Right forelimb (tissue), 1 donor: ENCODE results near the gene CCDC142.
"Not testable (repeated sequence)": the region's sequence is repeated elsewhere in the genome, so short reads cannot be mapped to it uniquely, and the experiment has no call there.

ENCODE experiments used
- DNase-seq: peaks from one replicate; pipeline ENCODE4 v3.0.0-alpha.2; 2018

The CCDC142 gene

GRCh38 chr2:74462786-74463105 is 20.1 kb downstream of the CCDC142 start:
- DNase-seq, result no peak

GRCh38 chr2:74462054-74462785 is 20.6 kb downstream of the CCDC142 start:
- no peak for DNase-seq

GRCh38 chr2:74461187-74462053 is 21.4 kb downstream of the CCDC142 start:
- no peak for DNase-seq

- not testable (repeated sequence) for DNase-seq
Observed at GRCh38 chr2:74460187-74460586, 22.6 kb downstream of the CCDC142 start.

DNA sequence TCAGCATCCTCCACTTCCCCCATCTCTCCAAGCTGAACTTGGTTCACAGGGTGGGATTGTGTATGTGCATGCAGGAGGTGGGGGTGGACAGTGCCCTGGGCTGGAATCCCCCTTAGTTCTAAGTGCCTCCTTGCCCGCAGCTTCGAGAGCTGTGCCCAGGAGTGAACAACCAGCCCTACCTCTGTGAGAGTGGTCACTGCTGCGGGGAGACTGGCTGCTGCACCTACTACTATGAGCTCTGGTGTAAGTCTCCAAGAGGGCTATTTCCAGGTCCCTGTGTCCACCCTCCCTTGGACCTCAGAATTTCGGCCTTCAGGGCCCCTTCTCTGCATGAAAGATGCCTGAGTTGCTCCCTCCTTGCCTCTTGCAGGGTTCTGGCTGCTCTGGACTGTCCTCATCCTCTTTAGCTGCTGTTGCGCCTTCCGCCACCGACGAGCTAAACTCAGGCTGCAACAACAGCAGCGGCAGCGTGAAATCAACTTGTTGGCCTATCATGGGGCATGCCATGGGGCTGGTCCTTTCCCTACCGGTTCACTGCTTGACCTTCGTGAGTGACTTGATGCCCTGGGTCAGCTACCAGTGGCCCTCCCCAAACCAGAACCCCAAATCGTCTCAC is 23.2 kb downstream of the CCDC142 start:
- not testable (repeated sequence) for DNase-seq

DNA sequence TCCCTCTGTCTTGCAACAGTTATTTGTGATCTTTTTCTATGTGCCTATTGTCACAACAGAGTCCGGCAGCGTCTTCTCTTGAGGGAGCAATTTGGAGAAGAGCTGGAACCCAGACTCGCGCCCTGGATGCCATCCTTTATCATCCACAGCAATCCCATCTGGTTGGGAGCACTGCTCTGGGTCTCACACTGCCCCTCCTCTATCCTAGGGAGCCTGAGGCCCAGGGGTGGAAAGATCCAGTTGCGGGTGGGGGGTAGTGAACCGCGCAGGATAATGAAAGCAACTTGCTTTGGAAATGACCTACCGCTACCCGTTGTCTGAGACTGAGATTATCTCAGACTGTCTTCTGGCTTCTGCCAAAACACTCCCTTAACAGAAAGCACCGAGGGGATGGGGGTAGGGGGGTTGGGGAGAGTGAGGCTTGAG is 23.8 kb downstream of the CCDC142 start:
- DNase-seq, result no peak

GRCh38 chr2:74458132-74458937 is 24.5 kb downstream of the CCDC142 start, which contains the start of gene WBP1:
Gene WBP1, plus strand, starts transcription at chr2:74458438. Its CDS starts 165 bp downstream, at chr2:74458603.
- peak; percentile 99 for DNase-seq

GRCh38 chr2:74457549-74458131 is 25.2 kb downstream of the CCDC142 start:
- peak; percentile 81 for DNase-seq

- DNase-seq, result no peak
Observed at GRCh38 chr2:74457129-74457548, 25.7 kb downstream of the CCDC142 start.

GRCh38 chr2:74454654-74455511 is 27.9 kb downstream of the CCDC142 start, which contains the start of gene INO80B:
Gene INO80B, plus strand, starts transcription at chr2:74455087. Its CDS starts 30 bp downstream, at chr2:74455117.
- DNase-seq, result peak; percentile 97

DNA sequence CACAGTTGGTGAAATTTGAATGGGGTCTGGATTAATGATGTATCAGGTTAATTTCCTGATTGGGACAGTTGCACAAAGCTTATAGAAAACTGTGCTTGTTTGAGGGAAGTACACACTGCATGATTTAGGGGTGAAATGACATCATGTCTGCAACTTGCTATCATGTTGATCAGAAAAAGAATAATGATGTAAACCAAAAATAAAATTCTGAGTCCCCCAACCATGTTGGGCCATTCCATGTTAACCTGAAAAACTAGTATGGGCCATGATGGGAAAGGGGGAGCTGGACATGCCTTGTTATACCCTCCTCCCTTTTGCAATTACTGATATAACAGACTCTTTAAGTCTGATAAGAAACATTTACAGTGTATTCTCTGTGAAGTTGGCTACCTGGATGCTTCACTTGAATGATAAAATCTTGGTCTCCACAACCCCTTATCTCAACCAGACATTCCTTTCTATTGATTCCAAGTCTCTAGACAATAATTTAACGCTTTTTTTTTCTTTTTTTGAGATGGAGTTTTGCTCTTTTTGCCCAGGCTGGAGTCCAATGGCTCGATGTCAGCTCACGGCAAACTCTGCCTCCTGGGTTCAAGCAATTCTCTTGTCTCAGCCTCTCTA is 32.1 kb downstream of the CCDC142 start:
- DNase-seq, result no peak

GRCh38 chr2:74448771-74449170 is 34.0 kb downstream of the CCDC142 start:
- DNase-seq, result no peak

GRCh38 chr2:74447230-74447999 is 35.4 kb downstream of the CCDC142 start:
- no peak for DNase-seq

DNA sequence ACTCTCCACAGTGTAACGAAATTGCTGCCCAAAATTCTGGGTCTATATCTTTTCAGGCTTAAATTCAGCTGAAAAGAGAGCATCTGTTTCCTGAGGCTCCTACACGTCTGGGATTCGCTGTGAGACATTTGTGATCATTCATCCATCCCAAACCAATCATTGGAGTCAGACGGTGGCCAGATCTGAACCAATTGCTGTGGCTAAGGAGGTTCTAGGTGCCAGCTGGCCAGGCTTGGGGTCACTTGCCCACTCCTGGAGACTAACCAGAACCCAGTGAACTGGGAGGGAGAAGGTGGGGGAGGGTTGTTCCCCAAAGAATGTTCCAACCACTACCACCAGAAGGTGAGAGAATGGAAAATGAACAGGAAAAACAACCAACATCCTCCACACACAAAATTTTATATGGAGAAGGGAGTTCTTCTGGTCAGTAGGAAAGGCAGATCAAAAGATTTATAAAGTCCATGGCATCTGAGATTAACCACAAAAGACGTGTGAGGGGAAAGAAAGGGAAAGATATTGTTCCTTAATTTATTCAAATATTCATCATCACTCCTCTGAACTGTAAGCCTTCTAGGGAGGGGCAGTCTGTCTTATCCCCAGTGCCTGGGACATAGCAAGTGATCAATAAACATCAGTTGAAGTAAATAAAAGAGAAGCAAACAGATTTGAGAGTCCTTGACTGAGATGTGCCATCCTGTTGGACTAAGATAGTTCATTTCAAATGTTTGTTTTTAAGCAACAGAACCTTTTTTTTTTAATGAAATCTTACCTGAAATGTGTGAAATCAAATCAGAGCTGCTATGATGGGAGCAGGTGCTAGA is 38.1 kb downstream of the CCDC142 start:
- no peak for DNase-seq

- not testable (repeated sequence) for DNase-seq
Observed at GRCh38 chr2:74442483-74443297, 40.1 kb downstream of the CCDC142 start.

DNA sequence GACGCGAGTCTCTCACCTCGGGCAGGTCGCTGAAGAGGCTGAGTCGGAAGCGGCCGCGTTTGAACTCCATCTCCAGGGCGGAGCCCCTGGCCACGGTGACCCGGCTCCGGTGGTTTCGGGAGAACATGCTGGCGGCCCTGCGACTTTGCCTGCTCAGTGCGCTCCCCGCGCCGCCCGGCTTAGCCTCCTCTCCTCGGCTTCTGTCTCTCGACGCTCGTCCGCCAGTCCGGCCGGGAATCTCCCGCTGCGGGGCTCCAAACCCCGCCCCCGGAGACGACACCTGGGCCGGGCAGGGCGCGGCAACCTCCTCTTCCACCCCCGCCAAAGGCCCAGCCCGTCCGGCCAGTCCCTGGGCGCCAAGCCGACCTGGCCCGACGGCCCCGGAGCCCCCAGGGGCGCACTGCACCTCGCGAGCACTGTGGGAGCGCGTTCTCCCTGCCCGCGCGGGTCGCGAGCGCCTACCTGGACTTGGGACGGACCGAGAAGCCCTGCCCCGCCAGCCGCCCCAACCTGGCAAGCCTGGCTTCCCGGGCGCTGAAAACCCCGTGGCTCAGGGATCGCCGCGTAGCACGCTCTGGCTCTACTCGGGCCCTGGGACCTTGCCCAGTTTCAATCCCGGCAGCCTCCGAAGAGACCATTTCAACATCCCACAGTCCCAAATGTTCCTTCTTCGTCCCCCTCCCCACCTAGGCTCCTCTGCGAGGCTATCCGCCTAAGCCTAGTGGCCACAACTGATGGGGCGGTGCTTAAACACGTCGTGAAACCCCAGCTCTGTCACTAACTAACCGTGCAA is 40.9 kb downstream of the CCDC142 start, which contains the start of gene RTKN:
TSS of gene RTKN (minus strand) at position 248 of the 793 bp plus-strand sequence. CDS start at position 127, 121 bp downstream.
- no peak for DNase-seq

- DNase-seq, result no peak
Observed at GRCh38 chr2:74441170-74441689, 41.6 kb downstream of the CCDC142 start.
